AG08396 (cell line): ENCODE data around the gene PARN.
"Not testable (repeated sequence)": the region's sequence is repeated elsewhere in the genome, so short reads cannot be mapped to it uniquely, and the experiment has no call there.

Source experiments
- DNase-seq: peaks from one replicate; pipeline ENCODE4 v3.0.0; 2012; ENCODE audit warnings: low spot score, mixed read lengths

The PARN gene, protein sequence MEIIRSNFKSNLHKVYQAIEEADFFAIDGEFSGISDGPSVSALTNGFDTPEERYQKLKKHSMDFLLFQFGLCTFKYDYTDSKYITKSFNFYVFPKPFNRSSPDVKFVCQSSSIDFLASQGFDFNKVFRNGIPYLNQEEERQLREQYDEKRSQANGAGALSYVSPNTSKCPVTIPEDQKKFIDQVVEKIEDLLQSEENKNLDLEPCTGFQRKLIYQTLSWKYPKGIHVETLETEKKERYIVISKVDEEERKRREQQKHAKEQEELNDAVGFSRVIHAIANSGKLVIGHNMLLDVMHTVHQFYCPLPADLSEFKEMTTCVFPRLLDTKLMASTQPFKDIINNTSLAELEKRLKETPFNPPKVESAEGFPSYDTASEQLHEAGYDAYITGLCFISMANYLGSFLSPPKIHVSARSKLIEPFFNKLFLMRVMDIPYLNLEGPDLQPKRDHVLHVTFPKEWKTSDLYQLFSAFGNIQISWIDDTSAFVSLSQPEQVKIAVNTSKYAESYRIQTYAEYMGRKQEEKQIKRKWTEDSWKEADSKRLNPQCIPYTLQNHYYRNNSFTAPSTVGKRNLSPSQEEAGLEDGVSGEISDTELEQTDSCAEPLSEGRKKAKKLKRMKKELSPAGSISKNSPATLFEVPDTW

DNA sequence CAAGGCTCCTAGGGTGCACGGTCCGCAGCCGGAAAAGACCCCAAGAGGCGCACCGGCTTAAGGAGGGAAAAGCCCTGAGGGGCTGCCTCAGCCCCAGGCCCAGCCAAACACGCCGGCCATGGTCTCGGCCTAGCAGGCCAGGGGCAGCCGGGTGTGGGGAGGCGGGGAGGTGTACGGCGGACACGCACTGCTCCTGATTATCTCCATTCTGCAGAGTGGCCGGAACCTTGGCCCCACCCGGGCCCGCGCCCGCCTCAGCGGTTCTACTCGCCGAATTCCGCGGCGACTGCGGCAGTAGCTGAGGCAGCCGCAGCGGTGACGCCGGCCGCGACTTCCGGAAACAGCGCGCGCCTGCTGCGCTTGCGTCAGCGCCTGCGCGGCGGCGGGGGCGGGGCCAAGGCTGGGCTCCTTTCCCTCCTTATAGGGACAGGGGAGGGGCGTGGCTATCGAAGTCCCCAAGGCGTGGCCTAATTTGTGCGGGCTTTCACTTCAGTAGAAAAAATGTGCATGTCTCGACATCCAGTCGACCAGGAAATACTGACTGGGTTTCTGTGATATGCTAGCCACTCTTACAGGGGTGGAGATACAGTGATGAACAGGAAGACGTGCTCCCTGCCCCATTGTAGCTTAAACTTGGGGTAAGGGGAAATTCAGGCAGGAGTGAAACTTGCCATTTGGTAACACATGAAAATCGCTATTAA is at the start of gene PARN:
PARN (minus strand) TSS at position 342 of the 701 bp plus-strand sequence; CDS start at position 207, 135 bp downstream.
- DNase-seq: peak; percentile 99

DNA sequence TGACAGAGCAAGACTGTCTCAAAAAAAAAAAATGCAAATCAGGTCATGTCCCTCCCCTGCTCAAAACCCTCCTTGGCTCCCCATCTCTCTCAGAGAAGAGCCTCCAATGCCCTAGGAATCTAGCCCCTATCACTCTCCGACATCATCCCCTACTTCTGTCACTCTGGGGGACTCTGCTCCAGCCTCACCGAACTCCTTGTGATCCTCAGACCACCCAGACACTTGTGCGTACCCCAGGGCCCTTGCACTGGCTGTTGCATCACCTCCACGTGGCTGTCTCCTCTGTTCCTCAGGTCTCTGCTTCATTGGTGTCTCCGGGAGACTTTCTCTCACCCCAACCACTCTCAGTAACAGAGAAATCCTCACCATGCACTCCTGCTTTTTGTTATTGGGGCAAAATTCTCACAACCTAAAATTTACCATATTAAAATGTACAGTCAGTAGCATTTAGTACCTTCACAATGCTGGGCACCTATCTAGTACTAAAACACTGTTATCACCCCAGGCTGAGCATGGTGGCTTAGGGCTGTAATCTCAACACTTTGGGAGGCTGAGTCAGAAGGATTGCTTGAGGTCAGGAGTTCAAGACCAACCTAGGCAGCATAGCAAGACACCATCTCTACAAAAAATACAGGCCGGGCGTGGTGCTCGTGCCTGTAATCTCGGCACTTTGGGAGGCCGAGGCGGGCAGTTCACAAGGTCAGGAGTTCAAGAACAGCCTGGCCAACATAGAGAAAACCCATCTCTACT is 48.9 kb upstream of the PARN start:
- no peak for DNase-seq

DNA sequence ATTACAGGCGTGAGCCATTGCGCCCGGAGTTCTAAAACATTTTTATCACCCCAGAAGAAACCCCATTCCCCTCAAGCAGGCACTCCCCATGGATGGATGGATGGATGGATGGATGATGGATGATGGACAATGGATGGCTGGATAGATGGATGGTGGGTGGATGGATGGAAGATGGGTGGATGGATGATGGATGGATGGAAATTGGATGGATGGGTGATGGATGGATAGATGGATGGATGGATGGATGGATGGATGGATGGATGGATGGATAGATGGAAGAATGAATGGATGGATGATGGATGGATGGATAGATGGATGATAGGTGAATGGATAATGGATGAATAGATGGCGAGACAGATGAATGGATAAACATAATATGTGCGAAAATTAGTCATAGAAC is 47.6 kb upstream of the PARN start:
- no peak for DNase-seq

DNA sequence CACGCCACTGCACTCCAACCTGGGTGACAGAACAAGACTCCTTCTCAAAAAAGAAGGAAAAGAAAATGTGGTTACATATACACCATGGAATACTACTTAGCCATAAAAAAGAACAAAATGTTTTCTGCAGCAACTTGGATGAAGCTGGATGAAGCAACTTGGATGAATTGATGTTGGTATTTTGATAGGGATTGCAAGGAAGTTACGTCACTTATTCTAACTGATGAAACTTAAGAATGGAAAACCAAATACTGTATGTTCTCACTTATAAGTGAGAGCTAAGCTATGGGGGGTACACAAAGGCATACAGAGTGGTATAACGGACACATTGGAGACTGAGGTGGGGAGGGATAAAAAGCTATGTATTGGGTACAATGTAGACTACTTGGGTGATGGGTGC is 46.6 kb upstream of the PARN start:
- no peak for DNase-seq

DNA sequence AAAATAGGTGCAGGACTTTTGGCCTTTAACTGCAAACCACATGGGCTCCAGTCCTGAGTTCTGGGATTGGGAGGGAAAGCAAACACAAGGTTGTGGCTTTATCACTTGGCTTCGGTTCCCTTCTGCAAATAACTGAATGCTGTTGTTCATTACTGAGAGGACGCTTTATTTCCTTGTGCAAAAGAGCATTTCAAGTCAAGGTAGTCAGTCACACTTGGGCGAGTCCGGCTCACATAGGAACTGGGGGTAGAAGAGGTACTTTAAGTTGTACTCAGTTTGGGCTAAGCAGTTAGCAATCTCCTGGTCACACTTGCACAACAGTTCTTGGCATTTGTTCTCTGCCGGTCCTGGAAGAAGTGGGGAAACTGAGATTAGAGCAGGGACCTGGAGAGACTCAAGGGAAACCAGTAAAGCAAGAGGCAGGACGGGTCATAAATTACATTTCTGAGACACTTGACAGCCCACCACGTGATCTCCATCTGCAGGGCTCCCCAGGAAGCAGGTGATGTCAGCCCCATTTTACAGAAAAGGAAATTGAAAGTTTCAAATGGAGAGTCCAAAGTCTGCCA is 42.4 kb upstream of the PARN start:
- no peak for DNase-seq

DNA sequence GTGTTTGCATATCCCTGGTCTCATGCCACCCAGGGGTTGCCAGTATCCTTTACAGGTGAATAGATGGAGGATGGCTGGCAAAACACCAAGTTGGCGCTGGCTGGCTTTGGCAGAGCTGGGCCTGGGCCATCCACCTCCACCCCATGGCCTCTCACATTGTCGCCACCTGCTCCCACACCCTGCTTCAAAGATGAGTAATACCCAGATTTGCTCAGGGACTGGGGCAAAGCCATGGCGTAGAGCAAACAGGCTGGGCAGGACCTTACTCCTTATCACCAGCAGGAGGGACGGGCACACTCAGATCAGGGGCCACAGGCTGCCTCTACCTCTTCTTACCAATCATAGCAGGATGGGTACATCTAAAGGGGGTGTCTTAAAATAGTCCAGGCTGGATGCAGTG is 39.7 kb upstream of the PARN start:
- DNase-seq: no peak

DNA sequence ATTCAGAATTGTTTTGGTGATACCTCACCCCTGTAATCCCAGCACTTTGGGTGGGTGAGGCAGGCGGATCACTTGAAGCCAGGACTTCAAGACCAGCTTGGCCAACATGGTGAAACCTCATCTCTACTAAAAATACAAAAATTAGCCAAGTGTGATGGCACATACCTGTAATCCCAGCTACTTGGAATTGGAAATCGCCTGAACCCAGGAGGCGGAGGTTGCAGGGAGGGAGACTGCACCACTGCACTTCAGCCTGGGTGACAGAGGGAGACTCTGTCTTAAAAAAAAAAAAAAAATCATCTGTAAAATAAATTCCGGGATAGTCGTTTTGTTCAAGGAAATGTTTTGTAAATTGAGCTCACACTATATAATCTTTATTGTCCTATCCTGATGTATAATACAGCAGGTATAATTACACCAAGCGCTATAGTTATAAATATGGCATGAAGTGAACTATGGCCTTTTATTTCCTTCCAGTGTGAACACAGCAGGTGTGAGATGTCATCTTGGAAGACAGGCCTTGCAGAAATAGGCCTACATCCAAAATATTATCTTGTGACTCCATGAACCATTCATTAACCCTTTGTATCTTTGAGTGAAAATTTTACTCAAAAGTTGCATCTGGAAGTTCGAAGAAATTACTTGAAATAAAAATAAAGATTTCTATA is 38.6 kb upstream of the PARN start:
- no peak for DNase-seq

DNA sequence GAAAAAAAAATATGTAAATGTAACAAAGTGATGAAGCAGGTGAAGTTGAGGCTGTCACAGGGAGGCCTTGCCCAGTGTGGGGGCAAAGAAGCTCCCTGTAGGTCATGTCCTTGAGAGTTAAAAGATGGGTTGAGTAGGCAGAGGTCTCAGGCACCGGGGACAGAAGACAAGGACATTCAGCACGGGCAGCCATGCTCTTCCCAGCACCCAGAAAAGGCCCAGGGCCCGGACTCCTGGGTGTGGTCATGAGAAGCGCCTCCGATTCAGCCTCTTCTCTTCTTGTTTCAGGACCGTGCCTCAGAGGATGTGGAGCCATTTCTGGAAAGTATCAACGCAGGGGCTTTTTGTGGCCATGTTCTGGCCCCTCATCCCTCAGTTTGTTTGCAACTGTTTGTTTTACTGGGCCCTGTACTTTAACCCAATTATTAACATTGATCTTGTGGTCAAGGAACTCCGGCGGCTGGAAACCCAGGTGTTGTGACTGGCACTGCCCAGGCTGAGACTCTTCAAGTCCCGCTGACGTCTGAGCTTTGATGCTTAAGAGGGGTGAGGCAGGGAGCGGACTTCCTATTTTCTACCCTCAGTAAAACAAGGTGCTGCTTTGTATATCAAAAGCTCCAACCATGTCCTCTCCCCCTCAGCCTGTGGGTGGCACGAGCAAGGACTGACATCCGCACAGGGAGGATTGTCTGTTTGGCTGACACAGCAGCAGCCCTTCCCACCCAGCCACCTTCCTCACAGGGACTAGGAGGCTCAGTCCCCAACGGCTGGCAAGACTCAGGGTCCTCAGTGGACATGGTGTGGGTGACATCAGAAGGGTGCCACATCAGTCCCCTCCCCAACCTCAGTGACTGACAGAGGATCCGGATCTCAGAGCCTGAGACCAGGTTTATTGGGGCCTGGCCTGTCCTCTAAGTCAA is 37.5 kb upstream of the PARN start:
- no peak for DNase-seq

DNA sequence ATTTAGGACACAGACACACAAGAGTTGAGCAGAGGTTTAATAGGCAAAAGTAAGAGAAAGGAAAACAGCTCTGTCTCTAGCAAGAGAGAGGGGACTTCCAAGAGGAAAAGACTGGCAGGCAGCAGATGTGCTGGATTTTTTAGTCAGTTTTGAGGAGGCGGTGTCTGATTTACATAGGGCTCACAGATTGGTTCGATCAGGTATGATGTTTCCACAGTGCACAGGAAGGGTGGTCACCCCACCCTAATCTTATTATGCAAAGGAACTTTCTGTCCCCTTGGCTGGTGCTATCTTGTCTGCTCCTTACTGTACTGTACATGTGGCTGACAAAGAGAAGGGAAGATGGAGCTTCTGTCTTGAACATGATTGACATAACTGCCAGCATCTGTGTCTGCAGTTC is 28.0 kb upstream of the PARN start:
- DNase-seq: no peak

DNA sequence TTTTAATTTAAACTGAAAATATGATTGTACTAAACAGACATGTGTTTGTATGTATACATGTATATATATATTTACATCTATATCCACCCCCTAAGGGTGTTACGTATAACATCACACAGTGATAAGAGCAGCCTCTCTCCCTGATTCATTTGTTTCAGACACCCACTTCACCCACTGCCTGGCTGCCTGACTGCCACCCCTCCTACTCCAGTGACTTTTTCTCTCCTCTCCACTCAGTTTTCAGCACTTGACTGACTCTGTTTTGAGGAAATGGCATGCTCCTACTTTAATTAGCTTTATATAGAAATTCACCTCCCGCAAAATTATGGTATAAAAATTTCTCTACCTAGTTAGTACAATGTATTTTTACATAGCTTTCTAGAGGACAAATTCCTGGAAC is 22.7 kb upstream of the PARN start:
- no peak for DNase-seq

DNA sequence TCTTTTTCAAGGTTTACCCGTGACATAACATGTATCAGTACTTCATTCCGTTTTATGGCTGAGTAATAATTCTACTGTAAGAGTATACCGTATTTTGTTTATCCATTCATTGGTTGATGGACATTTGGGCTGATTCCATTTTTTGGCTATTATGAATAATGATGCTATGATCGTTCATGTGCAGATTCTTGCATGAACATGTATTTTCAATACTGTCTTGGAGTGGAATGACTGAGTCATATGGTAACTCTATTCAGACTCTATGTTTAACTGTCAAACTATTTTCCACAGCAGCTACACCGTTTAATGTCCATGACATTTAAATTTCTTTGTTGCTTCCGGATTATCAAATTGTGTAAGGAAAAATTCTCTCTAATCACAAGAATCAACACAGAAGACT is 20.6 kb upstream of the PARN start:
- no peak for DNase-seq

DNA sequence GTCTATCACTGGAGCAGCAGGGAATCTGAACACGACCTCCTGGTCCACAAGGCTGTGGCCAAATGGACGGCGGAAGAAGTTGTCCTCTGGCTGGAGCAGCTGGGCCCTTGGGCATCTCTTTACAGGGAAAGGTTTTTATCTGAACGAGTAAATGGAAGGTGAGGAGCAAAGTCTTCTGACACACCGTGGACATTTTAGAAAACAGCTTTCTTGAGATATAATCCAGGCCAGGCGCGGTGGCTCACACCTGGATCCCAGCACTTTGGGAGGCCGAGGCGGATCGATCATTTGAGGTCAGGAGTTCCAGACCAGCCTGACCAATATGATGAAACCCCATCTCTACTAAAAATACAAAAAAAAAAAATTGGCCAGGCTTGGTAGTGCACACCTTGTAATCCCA is 19.8 kb upstream of the PARN start:
- no peak for DNase-seq

DNA sequence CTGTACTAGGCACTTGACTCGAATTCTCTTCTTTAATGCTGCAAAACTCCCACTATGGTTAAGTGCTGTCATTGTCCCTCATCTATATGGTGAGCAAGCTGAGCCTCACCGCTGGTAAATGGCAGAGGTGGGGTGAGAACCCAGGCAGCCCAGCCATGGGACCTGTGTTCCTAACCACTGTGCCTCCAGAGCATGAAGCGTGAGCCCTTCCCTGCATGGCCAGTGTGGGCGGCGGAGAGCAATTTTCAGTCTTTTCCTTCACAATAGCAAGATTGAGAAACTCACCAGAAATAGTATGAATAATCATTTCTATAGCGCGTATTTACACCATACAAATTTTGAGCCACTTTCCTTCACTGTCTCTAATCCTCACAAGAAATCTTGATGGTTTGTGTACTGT is 11.9 kb upstream of the PARN start:
- no peak for DNase-seq

DNA sequence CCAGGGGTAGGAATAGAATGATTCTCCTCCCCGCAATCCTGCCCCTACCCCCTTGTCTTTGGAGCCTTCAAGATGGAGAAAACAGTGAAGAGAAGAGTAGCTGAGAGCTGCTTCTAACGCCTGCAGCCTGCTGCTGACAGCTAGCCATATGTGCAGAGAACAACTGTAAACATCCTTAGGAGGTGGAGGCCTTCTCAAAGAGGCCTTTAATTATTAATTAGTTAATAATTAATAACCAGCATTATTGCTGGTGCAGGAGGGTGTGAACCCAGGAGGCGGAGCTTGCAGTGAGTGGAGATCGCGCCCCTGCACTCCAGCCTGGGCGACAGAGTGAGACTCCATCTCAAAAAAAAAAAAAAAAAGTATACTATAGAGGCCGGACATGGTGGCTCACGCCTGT is 11.1 kb upstream of the PARN start:
- DNase-seq: no peak

DNA sequence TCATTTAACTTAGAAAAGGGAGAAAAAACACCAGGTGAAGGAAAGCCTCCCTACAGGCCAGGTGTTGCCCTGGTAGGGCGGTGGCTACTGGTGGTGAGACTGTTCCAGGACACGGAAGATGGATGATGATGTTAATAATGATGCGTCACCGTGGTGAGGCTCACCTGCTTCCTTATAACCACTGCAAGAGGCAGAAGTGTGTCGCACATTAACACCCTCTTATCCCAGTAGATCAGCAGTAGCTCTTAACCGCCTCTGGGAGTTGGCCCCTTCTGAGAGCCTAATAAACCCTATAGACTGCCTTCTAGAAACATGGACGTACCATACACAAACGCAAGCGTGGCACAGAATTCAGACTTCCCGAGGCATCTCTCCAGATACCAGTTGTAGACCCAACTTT is 10.5 kb upstream of the PARN start:
- no peak for DNase-seq

DNA sequence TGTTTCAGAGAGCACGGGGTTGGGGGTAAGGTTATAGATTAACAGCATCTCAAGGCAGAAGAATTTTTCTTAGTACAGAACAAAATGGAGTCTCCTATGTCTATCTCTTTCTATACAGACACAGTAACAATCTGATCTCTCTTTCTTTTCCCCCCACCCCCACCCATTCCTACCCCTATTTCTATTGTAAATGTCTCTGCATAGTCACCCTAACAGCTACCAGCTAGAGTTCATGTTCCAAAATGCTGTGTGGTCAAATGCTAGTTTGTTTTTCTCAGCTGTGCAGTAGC is 6.8 kb upstream of the PARN start:
- DNase-seq: not testable (repeated sequence)

DNA sequence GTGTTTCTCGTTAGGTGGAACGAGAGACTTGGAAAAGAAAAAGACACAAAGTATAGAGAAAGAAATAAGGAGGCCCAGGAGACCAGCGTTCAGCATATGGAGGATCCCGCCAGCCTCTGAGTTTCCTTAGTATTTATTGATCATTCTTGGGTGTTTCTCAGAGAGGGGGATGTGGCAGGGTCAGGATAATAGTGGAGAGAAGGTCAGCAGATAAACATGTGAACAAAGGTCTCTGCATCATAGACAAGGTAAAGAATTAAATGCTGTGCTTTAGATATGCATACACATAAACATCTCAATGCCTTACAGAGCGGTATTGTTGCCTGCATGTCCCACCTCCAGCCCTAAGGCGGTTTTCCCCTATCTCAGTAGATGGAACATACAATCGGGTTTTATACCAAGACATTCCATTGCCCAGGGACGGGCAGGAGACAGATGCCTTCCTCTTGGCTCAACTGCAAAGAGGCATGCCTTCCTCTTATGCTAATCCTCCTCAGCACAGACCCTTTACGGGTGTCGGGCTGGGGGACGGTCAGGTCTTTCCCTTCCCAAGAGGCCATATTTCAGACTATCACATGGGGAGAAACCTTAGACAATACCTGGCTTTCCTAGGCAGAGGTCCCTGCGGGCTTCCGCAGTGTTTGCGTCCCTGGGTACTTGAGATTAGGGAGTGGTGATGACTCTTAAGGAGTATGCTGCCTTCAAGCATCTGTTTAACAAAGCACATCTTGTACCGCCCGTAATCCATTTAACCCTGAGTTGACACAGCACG is 6.3 kb upstream of the PARN start:
- not testable (repeated sequence) for DNase-seq

DNA sequence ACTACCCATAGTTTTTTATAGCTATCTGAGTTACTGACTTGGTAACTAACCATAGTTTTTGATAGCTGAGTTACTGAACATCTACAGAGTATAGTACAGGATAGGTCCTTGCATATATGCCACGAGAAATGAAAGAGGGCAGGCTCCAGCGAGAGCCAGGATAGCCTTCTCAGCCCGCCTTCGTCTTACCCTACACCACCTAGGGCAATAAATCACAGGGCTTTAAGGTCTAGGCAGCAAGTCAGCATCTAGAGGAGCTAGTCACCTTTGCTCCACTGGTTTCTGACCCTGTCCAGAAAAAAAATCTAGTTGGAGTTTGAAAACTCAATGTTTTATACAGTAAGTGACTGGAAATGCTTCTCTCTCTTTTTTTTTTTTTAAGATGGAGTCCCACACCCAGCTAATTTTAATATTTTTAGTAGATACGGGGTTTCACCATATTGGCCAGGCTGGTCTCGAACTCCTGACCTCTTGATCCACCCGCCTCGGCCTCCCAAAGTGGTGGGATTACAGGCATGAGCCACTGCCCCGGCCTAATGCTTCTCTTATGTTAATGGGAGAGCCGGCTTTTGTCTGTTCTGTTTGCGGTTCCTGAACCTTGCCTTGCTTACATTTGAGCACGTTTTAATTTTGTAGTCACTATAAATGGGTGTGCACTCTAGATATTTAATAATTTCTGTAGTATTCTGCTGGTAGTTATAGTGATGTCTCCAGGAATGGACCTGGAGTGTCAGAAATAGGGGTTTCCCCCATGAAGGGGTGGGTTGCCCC is 5.5 kb upstream of the PARN start:
- DNase-seq: no peak

DNA sequence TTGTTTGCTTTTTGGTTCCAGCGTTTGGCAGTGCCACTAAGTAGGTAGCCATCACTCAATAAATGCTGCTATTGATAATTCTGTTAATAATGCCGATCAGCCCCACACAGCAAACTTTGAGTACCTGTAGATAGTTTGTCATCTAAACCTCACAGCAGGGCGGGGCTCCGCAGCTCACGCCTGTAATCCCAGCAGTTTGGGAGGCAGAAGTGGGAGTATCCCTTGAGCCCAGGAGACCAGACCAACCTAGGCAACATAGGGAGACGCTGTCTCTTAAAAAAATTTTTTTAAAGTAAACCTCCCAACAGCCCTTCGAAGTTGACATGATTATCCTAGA is 4.3 kb upstream of the PARN start:
- DNase-seq: no peak
